ENCODE data around the gene CADPS.

DNA sequence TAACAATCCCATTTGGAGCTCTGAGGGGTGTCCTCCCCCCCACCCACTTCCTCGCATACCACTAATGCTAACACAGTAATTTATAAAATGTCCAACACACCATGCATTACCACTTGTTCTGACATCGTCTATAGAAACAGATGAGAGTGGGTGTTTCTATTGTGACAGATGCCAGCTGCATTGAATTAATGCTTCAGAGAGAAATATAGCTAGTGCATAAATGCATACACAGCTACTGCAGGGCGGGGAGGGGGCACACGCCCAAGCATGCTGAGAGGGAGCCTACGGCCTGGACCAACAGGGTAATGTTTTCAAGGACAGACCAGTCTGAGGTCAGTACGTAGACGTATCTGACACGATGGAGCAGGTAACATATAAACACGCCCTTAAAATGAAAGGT is 395.9 kb downstream of the CADPS start:
- no peak for TF ChIP-seq POLR2A (IDR thresholded peaks at IDR 0.05; ENCODE audit: low read length)
- TF ChIP-seq RCOR1 (IDR thresholded peaks at IDR 0.05; ENCODE audit: low read depth, low read length), result no peak
- TF ChIP-seq CBX8 (IDR thresholded peaks at IDR 0.05), result no peak
- TF ChIP-seq, protein P1, sequence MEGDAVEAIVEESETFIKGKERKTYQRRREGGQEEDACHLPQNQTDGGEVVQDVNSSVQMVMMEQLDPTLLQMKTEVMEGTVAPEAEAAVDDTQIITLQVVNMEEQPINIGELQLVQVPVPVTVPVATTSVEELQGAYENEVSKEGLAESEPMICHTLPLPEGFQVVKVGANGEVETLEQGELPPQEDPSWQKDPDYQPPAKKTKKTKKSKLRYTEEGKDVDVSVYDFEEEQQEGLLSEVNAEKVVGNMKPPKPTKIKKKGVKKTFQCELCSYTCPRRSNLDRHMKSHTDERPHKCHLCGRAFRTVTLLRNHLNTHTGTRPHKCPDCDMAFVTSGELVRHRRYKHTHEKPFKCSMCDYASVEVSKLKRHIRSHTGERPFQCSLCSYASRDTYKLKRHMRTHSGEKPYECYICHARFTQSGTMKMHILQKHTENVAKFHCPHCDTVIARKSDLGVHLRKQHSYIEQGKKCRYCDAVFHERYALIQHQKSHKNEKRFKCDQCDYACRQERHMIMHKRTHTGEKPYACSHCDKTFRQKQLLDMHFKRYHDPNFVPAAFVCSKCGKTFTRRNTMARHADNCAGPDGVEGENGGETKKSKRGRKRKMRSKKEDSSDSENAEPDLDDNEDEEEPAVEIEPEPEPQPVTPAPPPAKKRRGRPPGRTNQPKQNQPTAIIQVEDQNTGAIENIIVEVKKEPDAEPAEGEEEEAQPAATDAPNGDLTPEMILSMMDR (IDR thresholded peaks at IDR 0.05), result no peak
- TF ChIP-seq KDM1A (IDR thresholded peaks at IDR 0.05; ENCODE audit: low read depth), result no peak
- TF ChIP-seq RFX5 (IDR thresholded peaks at IDR 0.05), result no peak
- TF ChIP-seq POLR2AphosphoS2 (conservative IDR thresholded peaks at IDR 0.05; ENCODE audit: low read length), result no peak
- TF ChIP-seq EP300 (IDR thresholded peaks at IDR 0.05), result no peak
- TF ChIP-seq CEBPB (IDR thresholded peaks at IDR 0.05), result no peak
- no peak for TF ChIP-seq ZFP36 (IDR thresholded peaks at IDR 0.05; ENCODE audit: borderline replicate concordance, partially characterized antibody)
- no peak for TF ChIP-seq HDAC2 (IDR thresholded peaks at IDR 0.05)

All from A549 (cell line).